Calu3 (cell line): ENCODE measurements around the gene CLUH. TPM values are rescaled to one million over a fixed set of nuclear protein-coding genes. Genes with fewer than 3 reads are reported as not detected.
"Not testable (repeated sequence)": the region's sequence is repeated elsewhere in the genome, so short reads cannot be mapped to it uniquely, and the experiment has no call there.

Experiments used
- BruUV-seq: library from RNA; stranded (reverse); fragments of 400-500 nt; replicated peaks from 2 replicates; lab custom pipeline; 2021; lab: Mats Ljungman, UMichigan
- CTCF ChIA-PET: fragments of 300-600 bp; sonication (Branson Sonifier 250); formaldehyde crosslinking; loops from one replicate; lab custom pipeline; 2022; ENCODE audit warnings: antibody characterized with exemption; lab: Charles Lee
- DNase-seq: peaks from one replicate; pipeline ENCODE4 v3.0.0; 2022
- H3K27ac Mint-ChIP-seq: one replicate; pipeline ENCODE4 v1.8.0; 2022; ENCODE audit warnings: mixed read lengths; ENCODE audit not compliant: unreplicated experiment
- H3K27me3 Mint-ChIP-seq: one replicate; pipeline ENCODE4 v1.8.0; 2022; ENCODE audit warnings: mixed read lengths; ENCODE audit not compliant: unreplicated experiment
- H3K36me3 Mint-ChIP-seq: one replicate; pipeline ENCODE4 v1.8.0; 2022; ENCODE audit warnings: mild to moderate bottlenecking, moderate library complexity, mixed read lengths; ENCODE audit not compliant: insufficient read depth, unreplicated experiment
- H3K4me1 Mint-ChIP-seq: one replicate; pipeline ENCODE4 v1.8.0; 2022; ENCODE audit warnings: mild to moderate bottlenecking, low read depth, mixed read lengths; ENCODE audit not compliant: unreplicated experiment
- H3K4me3 Mint-ChIP-seq: one replicate; pipeline ENCODE4 v1.8.0; 2022; ENCODE audit warnings: mild to moderate bottlenecking, low read depth, moderate library complexity, mixed read lengths; ENCODE audit not compliant: unreplicated experiment
- H3K9me3 Mint-ChIP-seq: one replicate; pipeline ENCODE4 v1.8.0; 2022; ENCODE audit warnings: low read depth, mixed read lengths; ENCODE audit not compliant: unreplicated experiment
- CTCF ChIP-seq: fragments of 200-600 bp; IDR thresholded peaks from one replicate; pipeline ENCODE4 v1.8.0; 2022; ENCODE audit warnings: antibody characterized with exemption; ENCODE audit not compliant: unreplicated experiment
- intact Hi-C: fragments of 100-400 bp; cut with micrococcal nuclease; formaldehyde crosslinking; loops from one replicate; pipeline ENCODE4 v1.10.0; 2022; ENCODE audit not compliant: unreplicated experiment
- total RNA-seq: library from RNA; stranded (reverse); gene quantifications from 2 replicates; pipeline ENCODE4 v1.2.3, GENCODE V29; 2022

Gene CLUH
- total RNA-seq, 1 experiment from 2014 or later, result 103 TPM

DNA sequence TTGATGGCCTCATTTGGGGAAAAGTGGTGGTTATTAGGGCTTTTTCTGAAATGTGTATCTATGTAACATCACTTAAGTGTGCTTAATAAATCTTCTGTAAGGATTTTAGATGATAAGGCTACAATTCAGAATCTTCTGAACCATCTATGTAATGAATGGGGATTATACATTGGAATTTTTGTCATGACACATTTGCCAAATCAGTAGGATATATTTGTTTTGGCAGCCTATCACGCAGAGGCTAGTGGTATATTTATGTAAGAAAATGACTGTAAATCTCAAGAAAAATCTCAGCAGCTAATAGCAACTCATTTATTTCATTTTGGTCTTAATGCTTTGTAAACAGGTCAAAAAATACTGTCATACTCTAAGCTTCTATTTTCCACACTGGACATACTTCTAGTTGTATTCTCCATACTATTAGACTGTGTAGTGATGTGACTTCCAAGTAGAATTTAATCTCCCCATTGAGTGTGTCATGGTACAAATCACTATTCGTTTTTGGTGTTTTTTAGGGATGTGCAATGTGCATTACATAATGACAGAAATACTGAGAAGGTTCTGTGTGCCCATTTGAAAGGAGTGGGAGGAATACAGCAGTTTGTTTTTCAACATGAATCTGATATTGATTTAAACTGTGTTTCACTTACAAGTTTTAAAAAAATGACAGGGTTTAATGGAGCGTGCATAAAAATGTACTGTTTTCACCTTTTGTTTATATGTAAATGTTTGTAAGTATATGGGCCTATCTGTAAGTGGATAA lies 29.2 kb downstream of the CLUH start:
- Mint-ChIP-seq H3K4me1 (no peaks in the 10 kb centered on the region), H3K4me3 (no peak overlapping the region), H3K9me3 (no peaks in the 10 kb centered on the region), H3K27me3 (no peaks in the 10 kb centered on the region), H3K36me3 (peaks cover 27% of the 10 kb centered on the region), H3K27ac (no peak overlapping the region)
- TF ChIP-seq CTCF, result no peak
- no peak for DNase-seq
- CTCF ChIA-PET, result no interaction called here
- intact Hi-C loops, result no loop called here
- BruUV-seq, result no TSS peak

- no peak overlapping the region for H3K27ac Mint-ChIP-seq
- no TSS peak for BruUV-seq
These were observed 29.9 kb downstream of the CLUH start for GRCh38 chr17:2681650-2682049.

DNA sequence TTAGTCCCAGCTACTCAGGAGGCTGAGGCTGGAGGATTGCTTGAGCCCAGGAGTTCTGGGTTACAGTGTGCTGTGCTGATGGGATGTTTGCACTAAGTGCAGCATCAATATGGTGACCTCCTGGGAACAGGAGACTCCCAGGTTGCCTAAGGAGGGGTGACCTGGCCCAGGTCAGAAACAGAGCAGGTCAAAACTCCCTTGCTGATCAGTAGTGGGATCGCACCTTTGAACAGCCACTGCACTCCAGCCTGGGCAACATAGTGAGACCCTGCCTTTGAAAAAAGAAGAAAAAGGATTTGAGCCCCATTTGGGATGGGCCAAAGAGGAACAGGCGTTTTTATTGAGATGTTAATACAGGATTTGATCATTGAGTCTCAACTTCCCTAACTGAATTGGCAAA lies 30.6 kb downstream of the CLUH start:
- peaks cover 23% of the 10 kb centered on the region for H3K36me3 Mint-ChIP-seq
- no peaks in the 10 kb centered on the region for H3K27me3 Mint-ChIP-seq
- no peak for DNase-seq
- no peak overlapping the region for H3K4me3 Mint-ChIP-seq
- CTCF ChIA-PET, result no interaction called here
- H3K4me1 Mint-ChIP-seq, result no peaks in the 10 kb centered on the region
- no TSS peak for BruUV-seq
- no peak overlapping the region for H3K27ac Mint-ChIP-seq
- TF ChIP-seq CTCF, result no peak
- intact Hi-C loops, result no loop called here
- no peaks in the 10 kb centered on the region for H3K9me3 Mint-ChIP-seq

More at GRCh38 chr17:2681650-2682049, 29.9 kb downstream of the CLUH start:
- intact Hi-C loops, result no loop called here
- Mint-ChIP-seq H3K4me3 (no peak overlapping the region), H3K9me3 (no peaks in the 10 kb centered on the region), H3K27me3 (no peaks in the 10 kb centered on the region), H3K36me3 (peaks cover 23% of the 10 kb centered on the region), H3K4me1 (no peaks in the 10 kb centered on the region)
- CTCF ChIA-PET, result no interaction called here
- no peak for TF ChIP-seq CTCF
- DNase-seq, result no peak

GRCh38 chr17:2679247-2679646 lies 32.3 kb downstream of the CLUH start:
- DNase-seq, H3K4me3 Mint-ChIP-seq, H3K4me1 Mint-ChIP-seq, H3K9me3 Mint-ChIP-seq, CTCF ChIA-PET, H3K27ac Mint-ChIP-seq, H3K27me3 Mint-ChIP-seq, BruUV-seq: not testable (repeated sequence)
- H3K36me3 Mint-ChIP-seq, result peaks cover 20% of the 10 kb centered on the region
- intact Hi-C loops, result loop anchor here (10.0 kb wide), 1 partner anchor 84 kb away; the partner anchor contains the start of gene PAFAH1B1

GRCh38 chr17:2672026-2672425 lies 39.5 kb downstream of the CLUH start:
- no peak for DNase-seq
- no peak overlapping the region for H3K4me3 Mint-ChIP-seq
- no TSS peak for BruUV-seq
- peaks cover 17% of the 10 kb centered on the region for H3K36me3 Mint-ChIP-seq
- intact Hi-C loops, result loop anchor here (10.0 kb wide), 1 partner anchor 77 kb away; the partner anchor contains the start of gene PAFAH1B1
- H3K27me3 Mint-ChIP-seq, result no peaks in the 10 kb centered on the region
- H3K27ac Mint-ChIP-seq, result no peak overlapping the region
- TF ChIP-seq CTCF, result no peak
- CTCF ChIA-PET, result no interaction called here
- H3K9me3 Mint-ChIP-seq, result no peaks in the 10 kb centered on the region
- no peaks in the 10 kb centered on the region for H3K4me1 Mint-ChIP-seq

GRCh38 chr17:2660410-2660809 lies 51.2 kb downstream of the CLUH start:
- DNase-seq, H3K27me3 Mint-ChIP-seq, CTCF ChIA-PET, H3K4me1 Mint-ChIP-seq, BruUV-seq, H3K4me3 Mint-ChIP-seq, H3K27ac Mint-ChIP-seq, intact Hi-C loops, H3K9me3 Mint-ChIP-seq: not testable (repeated sequence)
- H3K36me3 Mint-ChIP-seq, result peaks cover 23% of the 10 kb centered on the region

- H3K4me3 Mint-ChIP-seq, H3K27me3 Mint-ChIP-seq, H3K27ac Mint-ChIP-seq, H3K9me3 Mint-ChIP-seq, intact Hi-C loops, BruUV-seq, H3K4me1 Mint-ChIP-seq: not testable (repeated sequence)
- peak; percentile 3 for DNase-seq
- peaks cover 31% of the 10 kb centered on the region for H3K36me3 Mint-ChIP-seq
- CTCF ChIA-PET, result interaction anchor here (0.6 kb wide), 1 partner anchor 9 kb away, joined by 4 read pairs; no protein-coding TSS in a partner anchor
These were observed 52.2 kb downstream of the CLUH start for GRCh38 chr17:2659337-2659736.
